GM21528 (cell line): ENCODE measurements around the gene TRPM3.
"Not testable (repeated sequence)": the region's sequence is repeated elsewhere in the genome, so short reads cannot be mapped to it uniquely, and the experiment has no call there.

ENCODE experiments used
- ATAC-seq: cut with Tn5 transposase; IDR thresholded peaks from one replicate; pipeline ENCODE4 v1.9.1; 2021; ENCODE audit warnings: mild to moderate bottlenecking, moderate library complexity; ENCODE audit not compliant: unreplicated experiment, low FRiP score

The TRPM3 gene

DNA sequence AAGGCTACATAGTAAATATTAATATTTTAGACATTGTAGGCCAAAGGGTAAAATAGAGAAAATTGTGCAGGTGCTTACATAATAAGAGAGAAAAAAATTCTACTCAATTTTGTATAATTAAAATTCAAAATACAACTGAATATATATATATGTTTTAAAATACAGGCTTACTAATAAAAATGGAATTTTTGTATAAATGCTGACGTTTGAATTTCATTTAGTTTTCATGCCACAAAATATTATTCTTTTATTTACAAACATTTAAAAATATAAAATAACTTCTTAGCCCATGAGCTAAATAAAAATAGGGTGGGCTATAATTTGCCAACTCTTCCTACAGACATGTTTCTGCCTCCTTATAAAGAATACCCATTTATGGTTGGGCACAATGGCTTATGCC is 328.6 kb downstream of the TRPM3 start:
- ATAC-seq = no peak

DNA sequence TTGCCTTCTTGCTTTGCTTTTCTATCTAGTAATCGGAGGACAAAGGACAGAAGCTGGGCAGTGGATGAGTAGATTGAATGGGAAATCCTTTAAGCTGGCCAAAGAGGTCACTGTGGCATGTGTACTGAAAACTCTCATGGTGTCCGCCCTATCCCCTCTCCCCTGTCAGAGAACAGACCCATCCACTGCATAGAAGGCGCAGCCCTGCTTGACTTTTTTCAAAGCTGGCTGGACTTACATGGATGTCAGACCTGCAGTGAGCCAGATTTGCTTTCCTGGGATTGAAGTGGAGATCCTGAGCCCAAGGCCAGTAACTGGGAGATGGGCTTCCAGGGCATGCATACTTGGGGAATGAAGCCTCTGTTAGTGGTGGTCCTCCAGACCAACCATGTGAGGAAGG is 329.5 kb downstream of the TRPM3 start:
- ATAC-seq = no peak

DNA sequence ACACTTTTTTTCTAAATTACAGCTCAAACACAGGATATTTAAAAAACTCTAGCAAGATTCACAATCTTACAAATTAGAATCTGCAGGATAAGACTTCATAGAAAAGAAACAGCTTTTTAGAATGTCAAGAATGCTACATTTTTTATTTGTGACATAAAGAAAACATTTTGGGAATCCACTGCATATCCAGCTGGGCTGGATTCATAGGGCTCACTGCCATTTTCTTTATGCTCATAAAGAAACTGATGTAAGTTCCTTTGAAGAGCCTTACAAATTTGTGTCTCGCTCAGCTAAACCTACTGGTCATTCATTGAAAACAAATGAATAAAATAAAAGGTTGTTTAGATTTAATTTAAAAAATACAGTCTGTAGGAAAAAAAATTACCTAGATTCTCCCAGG is 332.3 kb downstream of the TRPM3 start:
- ATAC-seq = no peak

DNA sequence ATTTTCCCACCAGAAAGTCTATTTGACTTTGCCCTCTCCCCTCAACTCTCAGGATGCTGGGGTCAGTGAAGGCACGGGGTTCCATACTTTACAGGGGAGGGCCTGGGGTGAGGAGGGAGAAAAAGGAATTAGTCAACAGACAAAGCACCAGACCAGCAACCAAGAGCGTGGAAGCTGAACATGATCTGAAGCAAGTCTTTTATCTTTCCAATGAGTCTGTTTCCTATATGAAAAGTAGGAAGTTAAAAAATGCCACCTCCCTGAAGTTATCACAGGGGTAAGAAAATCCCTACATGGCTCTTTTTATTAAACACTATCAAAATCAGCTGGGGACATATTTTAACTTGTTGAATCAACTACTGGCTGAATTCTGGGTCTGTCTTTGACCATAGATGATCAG is 337.0 kb downstream of the TRPM3 start:
- ATAC-seq = no peak

DNA sequence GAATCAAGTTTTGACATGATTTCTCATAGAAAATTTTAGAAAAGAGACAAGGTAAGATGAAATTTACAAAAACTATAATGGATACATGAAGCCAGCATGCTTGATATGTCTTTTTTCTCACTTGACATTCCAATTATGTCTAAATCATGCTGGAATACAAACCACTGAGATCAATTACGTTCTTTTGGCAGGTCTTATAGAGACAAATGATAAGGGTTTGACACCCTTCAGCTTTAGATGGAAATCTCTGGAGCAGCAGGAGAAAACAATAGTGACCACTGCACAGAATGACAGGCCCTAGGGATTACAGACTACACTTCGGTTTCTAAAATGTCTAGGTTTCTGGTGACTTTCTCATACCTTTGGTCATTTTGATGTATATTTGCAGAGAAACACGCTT is 342.9 kb downstream of the TRPM3 start:
- no peak for ATAC-seq

DNA sequence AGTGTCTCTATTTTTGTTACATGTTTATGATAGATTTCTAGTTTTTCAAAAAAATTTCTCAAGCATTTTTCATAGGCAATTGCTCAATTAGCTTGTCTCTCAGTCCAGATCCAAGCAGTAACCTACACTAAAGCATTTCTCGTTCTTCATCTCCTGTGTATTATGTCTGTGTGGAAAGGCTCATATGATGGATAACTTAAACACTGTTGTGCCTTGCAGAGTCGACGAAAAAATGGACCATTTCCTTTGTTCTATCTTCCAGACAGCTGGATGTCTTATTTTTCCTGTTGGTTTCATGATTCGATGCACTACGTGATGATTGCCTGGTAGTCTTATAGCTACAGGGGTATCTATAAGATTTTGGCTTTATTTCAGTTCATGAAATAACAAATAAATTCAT is 347.8 kb downstream of the TRPM3 start:
- no peak for ATAC-seq

DNA sequence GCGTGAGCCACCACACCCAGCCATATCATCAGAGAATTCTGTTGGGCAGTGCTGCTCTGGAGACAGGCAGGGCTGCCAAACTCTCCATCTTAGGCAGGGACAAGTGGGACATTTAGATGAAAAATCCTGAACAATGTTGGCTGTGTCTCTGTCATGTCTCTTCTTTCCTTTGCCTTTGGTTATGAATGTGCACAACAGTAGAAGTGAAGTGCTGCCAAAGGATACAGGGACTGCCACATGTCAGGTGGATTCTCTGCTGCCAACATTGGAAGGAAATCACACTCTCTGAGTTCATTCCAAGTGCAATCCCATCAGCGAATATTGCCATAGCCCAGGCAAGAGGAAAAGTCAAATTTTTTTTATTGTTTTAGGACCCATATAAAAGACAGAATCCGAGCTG is 348.8 kb downstream of the TRPM3 start:
- ATAC-seq = no peak

DNA sequence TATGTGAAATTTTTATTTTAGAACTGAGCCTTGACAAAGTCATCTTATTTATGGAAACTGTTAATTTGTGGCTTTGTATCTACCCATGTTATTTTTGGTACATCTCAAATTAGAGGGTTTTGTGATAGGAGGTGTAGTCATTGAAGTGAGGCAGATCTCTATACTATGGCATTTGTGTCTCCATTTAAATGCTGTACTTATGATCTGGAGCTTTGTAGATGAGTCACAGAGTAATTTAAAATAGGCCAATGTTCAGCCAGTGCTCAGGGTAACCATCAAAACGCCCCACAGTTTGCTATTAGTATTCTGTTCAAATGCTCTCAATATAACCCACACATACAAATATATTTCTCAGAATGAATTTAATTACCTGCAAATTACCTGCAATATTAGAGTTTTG is 355.5 kb downstream of the TRPM3 start:
- no peak for ATAC-seq

DNA sequence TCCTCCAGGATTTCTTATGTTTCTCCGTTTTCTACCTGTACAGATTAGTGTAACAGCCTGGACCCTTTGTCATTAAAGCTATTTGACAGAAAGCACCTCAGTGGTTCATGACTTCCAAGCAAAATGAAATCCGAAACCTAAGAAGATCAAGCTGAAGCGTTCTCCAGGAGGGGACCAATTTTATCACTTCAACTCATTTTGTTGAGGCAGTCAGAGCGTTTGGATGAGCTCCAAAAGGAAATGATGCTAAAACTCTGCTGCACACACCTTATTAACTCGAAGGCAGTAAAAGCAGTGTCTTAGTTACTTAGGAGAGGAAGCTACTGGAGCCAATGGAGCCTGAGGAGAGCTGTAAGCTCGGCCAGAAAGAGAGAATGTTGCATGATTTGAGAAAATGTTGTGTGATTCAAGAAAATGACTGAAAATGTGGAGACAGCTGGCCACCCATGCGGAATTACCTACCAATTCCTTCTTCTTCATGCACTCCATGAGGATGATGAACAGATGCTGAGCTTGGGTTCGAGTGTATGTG is 360.2 kb downstream of the TRPM3 start:
- no peak for ATAC-seq

DNA sequence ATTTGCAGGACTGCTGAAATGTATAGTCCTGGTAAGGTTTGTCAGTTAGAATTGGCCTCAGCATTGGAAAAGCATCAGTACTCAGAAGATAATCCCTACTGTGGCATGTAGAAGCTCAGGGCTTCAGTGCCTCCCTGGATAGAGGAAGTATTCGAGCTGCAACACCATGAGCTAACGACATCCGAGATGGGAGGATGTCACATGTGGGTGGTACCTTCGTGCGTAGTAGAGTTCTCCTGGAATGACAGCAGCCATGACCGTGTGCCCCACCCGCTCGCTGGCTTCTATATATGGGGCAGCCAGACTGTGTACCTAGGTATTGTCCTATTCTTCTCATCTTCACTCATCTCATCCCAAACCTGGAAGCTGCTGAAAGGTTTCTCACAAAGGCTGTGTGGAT is 361.2 kb downstream of the TRPM3 start:
- ATAC-seq = no peak

DNA sequence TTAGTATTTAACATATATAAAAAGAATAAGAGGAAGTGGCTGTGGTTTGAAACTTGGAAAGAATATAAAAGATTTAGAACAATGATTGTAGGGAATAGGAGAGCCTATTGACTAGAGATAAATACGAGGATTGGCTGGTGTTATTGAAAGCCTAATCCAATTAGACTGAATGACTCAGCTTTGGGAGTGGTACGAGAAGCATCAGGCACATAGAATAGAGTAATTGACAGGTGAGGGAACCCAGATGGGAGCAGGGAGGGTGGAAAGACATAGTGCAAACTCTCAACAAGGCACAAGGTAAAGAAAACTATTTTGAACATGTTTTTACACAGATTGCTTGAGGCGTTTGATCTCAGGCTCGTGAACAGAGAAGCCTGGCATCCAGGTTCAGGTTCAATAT is 368.1 kb downstream of the TRPM3 start:
- no peak for ATAC-seq

DNA sequence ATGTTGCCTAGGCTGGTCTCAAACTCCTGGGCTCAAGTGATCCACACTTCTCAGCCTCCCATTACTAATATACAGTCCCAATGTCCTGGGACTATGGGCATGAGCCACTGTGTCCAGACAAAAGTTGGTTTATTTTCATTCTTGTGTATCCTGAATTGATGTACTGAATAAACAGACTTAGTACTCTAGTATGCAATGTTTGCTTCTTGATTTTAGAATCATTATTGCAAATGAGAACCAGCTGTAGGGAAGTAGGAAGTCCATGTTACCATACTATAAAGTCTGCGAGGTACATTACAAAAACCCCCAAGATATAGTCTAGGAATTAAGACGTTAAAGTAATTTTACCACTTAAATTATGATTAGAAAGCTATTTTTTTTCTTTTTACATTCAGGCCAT is 372.4 kb downstream of the TRPM3 start:
- no peak for ATAC-seq

DNA sequence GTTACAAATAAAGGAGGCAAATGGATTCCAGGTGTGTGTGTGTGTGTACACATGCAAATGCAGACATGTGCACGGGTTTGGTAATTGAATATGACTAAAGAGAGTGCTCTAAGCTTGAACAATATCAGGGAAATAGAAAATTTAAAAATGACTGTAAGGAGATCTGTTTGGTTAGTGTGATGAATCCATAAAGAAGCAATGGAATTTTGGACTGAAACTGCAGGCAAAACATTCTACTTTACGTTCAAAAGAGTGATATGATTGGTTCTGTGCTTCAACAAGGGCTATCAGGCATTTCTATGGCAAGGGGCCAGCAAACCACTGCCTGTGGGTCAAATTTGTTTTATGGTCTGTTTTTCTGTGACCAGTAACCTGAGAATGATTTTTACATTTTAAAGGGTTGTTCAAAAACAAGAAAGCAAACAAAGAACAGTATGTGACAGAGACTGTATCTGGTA is 374.1 kb downstream of the TRPM3 start:
- ATAC-seq = no peak

DNA sequence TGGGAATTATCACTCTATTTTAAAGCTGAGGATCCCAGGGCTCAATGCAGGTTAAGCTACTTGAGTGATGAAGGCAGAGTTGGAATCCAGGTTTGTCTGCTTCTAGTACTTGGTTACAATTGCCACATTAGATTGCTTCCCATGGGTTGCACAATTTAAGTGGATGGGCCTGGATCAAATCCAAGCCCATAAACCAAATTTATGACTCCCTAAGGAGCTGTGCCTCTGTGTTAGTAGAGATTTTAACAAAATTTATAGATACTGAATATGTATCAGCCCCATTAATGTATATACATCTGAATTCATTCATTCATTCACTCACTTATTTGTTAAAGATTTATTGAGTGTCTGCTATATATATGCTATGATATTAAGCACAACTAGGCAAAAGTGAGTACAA is 374.7 kb downstream of the TRPM3 start:
- no peak for ATAC-seq

DNA sequence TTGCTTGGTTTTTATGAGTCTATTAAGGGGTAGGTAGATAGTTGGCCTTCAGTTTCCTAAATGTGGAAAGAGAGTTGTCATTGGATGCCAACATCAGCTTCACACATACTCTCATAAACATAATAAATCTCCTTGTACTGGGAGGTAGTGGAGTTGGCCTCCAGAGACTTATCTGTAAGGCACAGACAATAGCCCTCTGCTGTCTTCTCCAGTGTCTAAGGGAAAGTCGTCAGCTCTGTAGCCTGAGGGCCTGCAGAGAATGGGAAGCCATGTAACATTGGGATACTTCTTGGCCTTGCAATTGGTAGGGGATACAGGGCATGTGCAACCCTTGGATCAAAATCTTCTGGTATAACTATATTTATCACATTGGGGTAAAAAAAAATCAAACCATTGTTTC is 375.1 kb downstream of the TRPM3 start:
- ATAC-seq = no peak

DNA sequence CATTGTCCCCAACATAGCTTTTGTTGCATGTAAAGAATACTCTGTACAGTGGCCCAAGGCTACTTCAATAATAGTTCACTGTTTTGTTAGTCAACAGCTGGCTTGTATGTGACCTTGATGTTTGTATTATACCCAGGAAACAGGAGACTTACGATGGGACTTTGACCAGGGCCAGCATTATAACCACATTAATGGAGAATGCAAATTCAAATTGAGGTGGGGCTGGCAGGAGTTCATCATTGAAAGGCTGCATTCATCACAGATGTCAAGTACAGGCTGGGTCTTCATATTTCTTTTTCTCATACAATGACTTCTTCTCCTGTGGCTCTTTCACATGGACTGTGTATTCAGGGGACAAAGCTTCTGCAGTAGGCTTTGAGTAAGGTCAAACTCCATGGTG is 396.6 kb downstream of the TRPM3 start:
- ATAC-seq = not testable (repeated sequence)

DNA sequence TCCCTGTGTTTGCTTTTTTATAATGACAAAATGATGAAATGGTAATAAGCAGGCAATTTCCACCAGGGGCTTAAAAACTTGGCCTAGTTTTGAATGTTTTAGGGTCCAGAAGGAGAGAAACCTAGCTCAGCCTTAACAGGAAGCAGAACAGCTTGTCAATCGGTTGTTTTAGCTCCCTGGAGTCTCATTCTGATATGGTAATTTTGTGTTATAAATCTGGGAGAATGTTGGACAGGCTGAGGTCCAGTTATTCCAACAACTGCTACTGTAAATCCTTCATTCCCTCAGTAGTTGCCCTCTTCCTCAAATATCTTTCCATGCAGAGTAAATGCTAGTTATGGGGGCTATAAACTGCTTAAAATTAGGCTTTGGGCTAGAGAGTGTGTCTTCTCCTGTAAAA is 397.4 kb downstream of the TRPM3 start:
- ATAC-seq = not testable (repeated sequence)

DNA sequence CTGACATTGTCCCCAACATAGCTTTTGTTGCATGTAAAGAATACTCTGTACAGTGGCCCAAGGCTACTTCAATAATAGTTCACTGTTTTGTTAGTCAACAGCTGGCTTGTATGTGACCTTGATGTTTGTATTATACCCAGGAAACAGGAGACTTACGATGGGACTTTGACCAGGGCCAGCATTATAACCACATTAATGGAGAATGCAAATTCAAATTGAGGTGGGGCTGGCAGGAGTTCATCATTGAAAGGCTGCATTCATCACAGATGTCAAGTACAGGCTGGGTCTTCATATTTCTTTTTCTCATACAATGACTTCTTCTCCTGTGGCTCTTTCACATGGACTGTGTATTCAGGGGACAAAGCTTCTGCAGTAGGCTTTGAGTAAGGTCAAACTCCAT is 414.6 kb downstream of the TRPM3 start:
- not testable (repeated sequence) for ATAC-seq

DNA sequence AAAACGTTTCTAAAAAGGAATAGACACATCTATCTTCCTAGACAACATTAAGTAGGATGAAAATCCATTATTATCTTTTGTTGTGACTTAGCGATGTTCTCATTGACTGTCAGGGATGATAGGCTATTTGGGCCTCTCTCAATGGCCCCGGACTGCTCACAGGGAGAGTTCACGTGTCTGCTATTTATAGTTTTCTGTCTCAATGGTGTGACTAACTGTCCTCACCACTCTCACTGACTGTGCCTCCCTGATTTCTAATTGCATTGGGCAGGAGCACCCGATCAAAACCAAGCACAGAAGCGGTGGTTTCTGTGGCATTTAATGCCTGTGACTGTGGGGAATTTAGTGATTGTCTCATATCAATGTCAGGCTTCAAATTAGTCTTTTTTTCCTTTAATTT is 420.3 kb downstream of the TRPM3 start:
- ATAC-seq = no peak

DNA sequence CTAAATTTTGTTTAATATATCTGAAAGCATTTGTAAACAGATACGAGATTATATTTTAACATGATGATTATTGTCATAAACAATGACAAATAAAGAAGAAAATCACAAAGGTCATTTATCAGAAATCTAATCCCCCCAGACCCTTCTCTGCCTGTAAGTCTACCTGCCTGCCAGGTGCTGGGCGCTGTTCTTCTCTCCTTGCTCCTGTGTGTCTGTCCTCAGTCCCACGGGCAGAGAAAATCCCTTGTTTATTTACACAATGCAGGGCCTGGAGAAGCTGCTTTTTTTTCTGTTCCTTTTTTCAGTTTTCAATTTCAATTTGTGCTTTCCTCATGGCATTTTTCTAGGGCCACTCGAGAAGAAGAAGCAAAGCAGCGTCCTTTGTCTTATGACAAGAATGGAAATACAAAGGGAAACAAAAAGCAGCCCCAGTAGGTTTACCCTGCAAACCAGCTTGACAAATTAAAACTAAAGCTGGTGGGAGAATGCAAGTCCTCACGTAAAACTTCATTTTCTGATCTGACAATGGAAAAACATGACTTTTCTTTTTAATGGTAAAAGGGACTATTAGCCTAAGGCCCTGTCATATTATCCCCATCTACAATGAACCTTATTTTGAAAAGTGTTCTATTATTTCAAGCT is 424.6 kb downstream of the TRPM3 start:
- no peak for ATAC-seq

DNA sequence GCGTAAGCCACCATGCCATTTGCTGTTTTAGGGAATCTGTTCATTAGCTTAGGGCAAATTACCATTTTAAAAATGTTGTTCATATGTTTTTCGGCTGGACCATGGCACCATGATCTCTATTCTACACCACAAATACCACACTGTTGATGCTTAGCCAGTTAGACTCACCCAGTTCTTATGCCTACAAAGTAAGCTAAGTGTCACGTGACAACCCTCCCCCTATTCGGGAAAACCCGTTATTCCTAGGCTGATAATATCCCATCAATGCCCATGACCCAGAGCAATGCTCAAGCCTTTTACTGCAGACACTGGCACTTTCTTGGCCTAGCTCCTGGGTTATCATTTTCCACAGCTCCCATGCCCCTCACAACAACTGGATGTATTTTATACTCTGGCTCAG is 426.7 kb downstream of the TRPM3 start:
- ATAC-seq = no peak

DNA sequence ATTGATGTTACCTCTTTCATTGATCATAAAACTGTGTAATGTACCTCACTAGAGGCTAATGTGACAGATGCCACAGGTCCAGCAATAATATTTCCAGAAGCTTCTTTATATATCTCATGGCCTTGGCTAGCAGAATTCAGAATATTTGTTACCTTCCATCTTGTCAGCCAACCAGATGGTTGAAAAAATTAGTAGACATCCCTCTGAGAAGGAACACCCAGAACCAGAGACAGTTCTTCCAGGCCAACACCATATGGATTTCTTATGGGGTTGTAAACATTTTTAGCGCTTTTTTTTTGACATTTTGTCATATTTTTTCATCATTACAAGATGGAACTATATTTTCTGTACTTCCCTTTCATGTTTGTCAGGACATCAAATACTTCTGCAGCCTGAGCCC is 428.2 kb downstream of the TRPM3 start:
- ATAC-seq = no peak

DNA sequence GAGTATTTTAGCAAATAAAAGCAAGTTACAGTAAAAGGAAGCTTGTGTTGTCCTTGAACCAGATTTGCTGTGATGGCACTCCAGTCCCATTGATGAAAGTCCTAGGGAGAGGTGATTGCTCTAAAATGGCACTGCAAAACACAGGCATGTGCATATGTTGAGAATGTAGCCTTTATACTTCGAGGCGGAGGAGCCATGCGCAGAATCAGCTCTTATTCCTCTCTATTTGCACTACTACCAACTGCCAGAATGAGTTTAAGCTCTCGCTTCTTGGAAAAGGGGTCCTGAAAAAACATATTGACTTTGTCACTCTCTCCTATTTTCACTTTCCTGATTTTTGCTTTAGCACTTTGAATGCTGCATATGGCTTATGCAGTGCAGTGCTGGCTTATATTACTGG is 429.0 kb downstream of the TRPM3 start:
- no peak for ATAC-seq
